ENCODE measurements around the gene TP63.

Gene TP63

DNA sequence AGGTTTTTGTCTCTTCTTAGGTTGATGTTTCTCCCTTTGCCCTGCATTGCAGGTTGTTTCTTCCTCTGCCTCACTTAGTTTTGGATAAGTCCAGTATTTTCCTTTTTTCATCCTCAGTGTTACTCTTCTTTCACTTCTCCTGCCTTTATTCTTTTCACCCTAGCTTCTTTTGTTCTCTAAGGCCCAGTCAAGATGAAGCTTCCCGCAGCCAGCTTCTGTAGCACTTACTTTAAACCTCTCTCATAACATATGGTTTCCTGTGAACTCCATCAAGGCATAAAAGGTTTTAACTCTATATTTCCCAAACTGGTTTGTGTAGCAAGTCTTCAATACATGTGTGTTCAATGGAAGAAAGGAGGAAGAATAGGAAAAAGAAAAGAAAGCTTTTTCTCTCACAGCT lies 54.1 kb downstream of the TP63 start:
- DNase-seq = peak; percentile 37

DNA sequence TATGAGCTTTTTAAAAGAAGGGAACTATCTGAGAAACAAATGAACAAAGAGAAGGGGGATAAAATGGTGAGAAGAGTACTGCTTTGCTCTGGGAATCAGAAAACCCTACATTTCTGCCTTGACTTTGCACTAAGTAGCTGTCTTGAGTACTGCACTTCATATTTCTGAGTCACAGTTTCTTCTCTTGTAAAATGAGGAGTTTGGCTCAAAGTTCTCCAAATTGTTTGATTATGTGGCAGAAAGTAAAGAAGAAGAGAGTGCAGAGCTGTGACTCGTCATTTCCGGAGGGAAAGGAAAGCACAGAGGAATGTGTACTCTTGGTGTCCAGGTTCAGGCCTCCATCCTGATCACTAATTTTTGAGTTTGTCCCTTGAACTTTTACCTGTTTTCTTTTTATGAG lies 54.7 kb downstream of the TP63 start:
- no peak for DNase-seq

DNA sequence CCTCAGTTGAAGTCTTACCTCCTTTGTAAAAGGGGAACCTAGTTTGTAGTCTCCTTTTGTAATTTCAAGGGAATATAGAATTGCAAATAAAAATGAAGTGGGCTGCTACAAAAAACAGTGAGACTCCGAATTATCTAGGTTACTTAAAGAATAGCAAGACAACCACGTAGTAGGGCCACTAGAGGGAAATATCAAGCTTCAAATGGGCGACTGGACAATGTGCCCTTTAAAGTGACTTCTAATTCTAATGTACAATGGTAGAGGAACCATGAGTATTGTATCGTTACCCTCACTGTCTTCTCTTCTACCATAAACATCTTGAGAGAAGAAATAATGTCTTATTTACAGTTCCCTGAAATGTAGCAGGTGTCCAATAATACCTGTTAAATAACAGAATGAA lies 56.3 kb downstream of the TP63 start:
- peak; percentile 61 for DNase-seq

DNA sequence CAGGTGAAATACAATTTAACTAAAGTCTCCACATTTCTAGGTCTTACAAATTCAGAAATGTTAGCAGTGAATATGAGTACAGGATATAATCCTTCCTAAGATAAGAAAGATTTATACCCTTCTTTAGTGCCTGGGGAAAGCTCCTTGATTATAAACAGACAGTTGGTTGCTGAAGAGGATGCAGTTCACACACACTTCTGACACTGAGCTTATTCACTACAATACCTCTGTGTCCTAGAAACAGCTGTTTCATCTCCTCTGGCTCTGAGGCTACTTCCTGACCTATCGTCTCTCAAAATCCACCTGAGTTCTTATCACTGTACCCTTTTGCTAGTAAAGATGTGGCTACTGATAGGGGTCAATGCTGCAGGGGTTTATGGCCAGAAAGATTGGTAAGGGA lies 57.1 kb downstream of the TP63 start:
- DNase-seq = peak; percentile 66

DNA sequence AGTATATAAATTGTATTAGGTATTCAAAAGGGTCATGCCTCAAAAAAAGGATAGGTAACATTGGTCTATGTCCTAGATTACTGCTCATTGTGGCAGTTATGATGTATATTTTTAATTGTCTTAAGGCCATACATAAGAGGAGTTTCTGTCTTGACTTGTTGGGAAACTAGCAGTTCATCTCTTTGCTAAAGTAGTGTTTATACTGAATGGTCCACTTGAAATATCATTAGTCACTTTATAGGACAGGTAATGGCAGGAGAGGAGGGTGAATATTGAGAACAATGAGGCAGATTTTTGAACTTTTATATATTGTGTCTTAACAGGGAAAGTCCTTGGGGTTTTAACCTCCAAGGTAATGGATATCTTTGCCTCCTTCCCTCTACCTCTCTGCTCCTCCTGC lies 58.4 kb downstream of the TP63 start:
- peak; percentile 33 for DNase-seq

DNA sequence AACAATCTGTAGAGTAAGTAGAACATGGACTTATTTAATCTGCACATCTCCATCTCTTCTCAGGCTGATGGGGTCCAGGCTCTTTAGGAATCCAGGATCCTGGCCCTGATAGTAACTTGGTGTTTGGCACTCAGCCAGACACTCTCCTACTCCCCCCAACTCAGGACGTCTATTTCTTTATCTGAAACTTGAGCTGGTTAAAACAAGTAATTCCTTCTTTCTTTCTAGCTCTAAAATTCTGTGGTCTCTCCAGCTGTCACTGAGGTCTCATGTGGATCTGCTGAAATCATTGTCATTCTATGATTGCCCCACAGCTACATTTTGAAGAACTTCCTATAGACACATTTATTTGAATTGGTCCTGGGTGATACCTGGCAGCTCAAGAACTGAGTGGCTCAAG lies 59.0 kb downstream of the TP63 start:
- DNase-seq = no peak

DNA sequence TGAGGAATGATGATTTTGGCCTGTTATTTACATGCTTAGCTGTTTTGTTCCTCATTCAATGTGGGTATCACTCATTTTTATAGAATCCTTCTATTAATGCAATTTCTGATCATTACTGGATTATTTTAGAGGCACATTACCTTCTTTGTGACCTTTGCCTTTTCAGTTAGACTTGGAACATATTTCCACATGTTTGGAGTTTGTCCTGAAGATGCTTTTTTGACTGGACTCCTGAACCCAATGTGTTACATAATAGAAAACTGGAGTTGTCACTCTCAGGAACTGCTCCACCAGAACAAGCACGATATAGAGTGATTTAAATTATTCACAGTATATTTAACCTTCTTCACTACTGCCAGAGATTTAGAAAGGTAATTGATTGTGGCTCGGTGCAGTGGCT lies 59.5 kb downstream of the TP63 start:
- no peak for DNase-seq

DNA sequence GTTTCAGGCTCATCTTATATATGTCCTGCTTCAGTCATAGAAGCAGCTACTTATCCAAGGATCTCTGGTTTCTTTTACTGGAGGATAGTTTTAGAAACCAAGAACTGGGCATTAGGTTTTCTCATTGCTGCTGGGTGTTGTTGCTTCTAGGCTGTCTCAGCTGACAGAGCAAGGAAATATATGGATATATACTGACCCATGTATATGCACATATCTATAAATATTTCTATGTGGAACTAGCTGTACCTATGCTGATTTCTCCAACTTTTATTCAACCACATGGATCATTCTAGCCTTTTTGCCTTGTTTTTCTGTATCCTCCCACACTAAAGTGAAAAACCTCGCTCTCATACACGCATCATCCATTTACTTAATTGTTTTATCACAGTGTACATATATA lies 64.2 kb downstream of the TP63 start:
- DNase-seq = no peak

DNA sequence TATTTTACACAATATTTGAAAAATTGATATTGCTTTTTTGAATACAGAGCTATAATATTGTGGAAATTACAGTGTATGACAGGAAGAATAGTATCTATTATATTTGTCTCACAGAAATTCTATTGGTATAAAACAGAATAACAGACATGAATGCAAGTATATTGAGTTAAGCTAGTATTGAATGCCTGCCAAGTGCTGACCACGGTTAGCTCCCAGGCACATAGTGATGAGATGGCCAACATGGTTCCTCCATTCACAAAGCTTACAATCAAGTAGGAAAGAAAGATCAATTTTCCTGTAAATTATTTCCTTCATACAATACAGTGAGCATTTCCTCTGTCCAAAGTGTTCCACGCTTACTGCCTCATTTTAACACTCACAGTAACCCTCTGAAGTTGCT lies 67.6 kb downstream of the TP63 start:
- no peak for DNase-seq

DNA sequence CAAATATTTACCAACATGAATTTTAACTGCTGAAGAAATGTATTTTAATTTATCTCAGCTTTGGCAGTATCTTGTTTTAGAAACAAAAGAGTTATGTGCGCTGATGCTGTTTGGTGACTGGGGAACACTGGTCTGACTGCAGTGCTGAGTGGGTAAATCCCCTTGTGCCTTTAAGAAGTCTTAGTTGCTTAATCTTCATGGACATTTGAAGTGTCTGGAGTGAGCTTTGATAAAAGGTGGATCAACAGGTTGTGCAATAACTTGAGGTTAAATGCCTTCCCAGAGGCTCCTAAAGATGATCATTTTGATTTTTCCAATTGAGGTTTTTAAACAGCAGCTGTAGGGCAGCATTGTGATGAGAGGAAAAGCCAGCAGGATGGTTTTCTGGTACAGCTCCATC lies 68.7 kb downstream of the TP63 start:
- no peak for DNase-seq

DNA sequence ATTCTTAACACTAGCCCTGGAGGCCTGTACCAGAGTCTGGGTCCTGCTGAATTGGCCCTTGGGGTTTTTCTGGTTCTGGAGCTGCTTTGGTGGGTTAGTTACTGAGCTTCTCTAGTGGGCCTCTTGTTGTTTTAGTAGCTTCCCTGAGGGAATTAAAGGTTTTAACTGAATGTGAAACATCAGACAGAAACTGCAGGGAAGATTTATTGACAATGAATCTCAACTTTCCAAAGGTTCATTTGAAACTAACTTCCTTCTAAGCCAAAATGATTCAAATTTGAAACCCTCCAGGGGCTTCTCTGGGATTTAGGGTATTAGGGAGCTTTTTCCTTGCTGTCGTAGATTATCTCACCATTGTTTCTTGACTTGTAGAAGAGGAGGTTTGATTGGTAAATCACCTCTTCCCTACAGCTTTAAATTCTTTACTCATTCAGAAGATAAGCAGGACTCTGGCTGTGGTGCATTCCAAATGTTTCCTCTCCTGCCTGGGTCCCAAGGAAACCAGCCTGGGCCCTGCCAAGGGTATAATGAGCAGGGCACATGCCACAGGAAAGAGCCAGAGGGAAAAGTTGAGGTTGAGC lies 71.0 kb downstream of the TP63 start:
- DNase-seq = no peak

DNA sequence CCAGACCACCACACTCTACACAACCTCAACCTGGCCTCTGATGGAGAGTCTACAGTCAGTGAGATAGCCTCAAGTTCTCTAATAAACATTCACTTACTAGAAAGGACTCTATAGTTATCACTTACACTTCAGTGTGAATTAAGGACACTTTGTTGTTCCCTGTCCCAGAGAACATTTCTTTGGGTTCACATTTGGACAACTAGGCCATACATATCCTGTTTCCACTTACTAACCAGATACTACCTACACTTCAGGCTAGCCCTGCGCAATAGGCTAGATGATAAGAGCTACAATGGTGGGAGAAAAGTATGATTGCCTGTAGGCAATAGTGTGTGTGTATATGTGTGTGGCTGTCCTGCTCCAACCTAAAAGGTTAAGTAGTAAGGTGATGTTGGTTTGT lies 72.7 kb downstream of the TP63 start:
- DNase-seq = no peak

DNA sequence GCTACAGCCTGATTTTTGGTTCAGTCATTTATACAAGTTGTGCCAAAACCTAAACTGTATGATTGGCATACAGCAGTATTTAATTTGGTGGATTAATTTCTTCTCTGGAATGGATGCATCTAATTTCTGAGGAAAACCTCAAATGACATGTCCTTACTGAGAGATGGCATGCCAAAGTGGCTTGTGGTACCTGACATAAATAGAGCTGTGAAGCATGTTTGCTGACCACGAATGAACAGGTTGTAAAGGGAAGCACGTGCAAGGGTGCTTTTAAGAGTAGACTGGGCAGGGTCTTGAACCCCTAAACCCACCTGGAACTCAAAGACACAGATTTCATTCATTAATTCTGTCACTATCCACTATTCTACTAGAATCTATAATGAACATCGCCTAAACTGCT lies 77.2 kb downstream of the TP63 start:
- DNase-seq = no peak

DNA sequence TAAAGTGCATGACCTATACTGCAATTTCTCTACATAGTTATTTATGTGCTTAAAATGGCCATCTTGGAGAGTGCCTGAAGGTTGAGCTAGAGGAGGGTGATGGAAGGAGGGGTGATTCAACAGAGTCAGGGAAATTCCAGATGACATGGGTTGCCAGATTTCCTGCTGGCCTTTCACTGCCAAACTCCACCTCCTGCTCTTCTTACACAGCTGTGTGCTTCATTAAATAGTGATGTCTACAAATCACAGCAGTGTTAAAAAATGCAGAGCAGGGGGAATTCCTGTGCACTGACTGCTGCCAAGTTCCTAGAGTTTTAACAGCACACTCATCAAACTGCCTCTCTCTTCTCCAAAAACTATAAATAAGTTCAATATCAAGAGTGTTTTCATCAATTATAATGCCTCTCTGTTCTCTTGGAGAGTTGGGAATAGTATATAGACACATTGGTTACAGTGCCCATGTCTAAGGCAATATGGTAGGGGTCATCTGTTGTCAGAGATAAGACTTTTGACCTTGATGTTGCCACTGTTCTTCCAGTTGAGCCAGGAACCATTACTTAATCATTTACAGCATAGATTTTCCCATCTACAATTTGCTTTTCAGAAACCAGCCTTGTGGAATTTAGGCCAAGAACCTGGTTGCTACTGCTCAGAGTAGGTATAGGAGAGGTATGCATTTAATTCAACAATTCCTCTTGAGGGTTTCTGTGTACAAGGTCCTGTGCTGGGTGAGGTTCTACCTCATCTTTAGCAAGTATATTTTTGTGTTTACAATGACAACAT lies 79.6 kb downstream of the TP63 start:
- DNase-seq = no peak

DNA sequence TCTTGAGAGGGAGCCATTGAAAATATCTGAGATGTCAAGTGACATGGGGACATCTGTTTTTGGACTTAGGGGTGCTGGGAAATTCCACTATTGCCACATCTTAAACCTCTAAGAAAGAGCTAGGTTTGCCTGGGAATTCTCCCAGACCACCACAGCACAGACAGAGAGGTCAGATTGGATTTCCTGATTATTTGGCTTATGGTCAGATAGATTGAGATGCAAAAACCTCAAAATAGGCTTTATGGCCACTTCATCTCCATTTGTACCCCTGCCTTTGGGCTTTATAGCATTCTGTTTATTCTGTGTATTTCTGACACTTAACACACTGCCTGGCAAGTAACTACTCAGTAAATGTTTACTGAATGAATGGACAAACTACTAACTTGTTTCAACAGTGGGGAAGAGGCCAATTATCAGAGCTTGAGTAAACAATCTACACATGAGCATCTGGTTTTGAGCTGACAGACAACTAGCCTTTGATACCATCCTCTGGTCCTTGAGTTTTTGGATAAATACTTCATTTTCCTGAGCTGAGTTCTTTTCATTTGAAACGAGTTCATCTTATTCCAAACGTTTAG lies 81.8 kb downstream of the TP63 start:
- peak; percentile 96 for DNase-seq

DNA sequence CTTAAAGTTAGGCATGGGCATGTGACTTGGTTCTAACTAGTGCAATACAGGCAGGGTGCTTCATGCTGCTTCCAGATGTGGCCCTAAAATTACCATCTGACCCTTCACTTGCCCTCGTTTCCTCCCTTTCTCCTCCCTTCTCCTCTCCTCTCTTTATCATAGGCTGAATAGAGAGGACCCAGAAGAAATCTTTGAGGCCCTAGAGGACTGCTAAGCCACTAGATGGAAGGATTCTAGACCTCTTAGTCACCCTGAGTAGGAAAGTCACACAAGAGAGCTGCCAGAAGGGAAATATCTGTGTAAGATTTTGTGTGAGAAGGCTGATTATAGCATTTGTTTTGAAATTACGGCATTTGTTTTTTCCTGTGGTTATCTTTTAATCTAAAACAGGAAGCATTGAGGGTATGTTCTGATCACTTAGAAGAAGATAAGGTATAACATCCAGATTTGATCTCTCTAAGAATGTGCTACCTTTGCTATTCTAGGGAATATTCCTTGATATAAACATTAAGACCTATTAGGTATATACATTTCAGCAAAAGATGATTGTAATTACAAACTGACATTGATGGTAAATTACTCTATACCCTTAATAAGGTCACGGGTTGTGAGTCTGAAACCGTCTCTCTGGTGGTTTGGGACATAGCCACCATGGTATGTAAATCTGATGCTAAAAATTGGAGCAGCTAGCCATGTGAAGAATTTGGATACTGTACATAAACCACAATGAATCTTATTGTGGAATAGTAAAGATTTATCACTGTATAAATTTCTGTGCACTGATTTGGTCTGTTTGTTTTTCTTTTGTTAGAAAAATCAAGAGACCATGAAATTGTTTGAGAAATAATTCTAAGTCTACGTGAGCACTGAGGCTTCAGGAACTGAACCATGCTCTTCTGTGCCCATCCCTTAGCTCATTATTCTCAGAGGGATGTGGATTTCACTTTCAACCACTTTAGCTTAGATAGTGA lies 84.1 kb downstream of the TP63 start:
- no peak for DNase-seq

DNA sequence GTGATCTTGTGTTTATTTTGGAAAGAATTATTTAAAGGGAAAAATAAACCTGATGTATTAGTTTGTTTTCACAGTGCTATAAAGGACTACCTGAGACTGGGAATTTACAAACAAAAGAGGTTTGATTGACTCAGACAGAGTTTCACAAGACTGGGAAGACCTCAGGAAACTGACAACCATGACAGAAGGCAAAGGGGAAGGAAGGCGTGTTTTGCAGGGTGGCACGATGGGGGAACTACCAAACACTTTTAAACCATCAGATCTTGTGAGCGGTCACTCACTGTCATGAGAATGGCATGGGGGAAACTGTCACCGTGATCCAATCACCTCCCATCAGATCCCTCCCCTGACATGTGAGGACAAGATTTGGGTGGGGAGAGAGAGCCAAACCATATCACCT lies 87.0 kb downstream of the TP63 start:
- no peak for DNase-seq

DNA sequence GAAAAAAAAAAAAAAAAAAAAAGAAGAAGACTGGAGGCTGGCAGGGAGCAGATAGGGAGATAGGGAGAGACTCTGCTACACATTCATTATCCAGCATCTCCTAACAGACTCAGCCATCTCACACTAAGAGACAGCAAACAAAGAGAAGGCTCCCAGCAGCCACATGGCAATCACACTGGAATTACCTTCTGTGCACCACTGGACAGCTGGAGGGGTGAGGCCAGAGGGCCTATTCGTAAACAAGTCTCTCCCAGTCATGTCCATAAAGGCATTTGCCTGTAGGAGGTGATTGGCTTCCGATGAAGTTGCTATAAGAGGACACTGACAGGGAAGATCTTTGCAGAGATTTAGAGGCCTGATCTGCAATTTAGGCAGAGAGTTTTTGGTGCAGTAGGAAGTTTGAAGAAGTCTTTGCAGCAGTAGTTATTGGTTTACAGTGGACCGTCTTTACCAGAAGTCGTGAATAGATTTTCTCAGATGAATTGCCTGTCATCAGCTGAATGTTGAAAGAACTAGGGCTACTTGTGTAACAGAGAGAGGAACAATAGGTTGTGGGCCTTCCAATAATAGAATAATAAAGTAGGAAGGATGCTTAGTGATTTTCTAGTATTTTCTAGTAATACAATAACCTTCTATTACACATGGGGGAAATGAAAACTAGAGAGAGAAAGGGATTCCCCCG lies 89.7 kb downstream of the TP63 start:
- peak; percentile 73 for DNase-seq

DNA sequence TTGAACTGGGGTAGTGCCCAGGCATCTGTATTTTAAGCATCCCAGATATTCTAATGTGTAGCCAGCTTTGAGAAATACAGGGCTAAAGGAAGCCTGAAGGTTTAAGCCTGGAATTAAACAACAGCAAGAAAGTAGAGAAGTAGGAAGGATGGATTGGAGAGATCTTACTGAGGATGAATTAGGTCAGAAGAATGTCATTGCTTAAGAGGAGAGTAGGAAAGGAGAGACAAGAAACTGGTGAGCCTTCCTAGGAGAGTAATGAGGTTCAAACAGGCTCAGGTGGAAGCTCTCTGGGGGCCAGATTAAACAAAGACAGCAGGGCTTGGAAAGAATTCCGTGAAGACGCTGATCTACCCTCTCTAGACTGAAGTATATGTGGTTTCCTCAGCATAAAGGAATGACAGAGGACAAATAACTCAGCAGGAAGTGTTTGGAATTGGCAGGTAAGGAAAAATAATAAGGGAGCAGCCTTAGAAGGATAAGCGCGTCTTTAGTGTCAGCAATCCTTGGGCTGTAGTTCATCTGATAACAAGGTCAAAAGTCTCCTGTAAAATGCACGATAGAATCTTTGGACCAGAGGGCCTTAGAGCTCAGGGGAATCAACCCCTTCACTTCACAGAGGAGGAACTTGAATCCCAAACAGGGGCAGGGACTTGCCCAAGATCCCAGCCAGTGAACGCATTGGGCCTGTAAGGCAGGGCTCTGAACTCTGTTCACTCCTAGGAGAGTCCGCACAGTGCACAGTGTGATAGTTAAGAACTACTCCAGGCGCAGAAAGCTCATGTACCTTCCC lies 90.9 kb downstream of the TP63 start:
- no peak for DNase-seq

DNA sequence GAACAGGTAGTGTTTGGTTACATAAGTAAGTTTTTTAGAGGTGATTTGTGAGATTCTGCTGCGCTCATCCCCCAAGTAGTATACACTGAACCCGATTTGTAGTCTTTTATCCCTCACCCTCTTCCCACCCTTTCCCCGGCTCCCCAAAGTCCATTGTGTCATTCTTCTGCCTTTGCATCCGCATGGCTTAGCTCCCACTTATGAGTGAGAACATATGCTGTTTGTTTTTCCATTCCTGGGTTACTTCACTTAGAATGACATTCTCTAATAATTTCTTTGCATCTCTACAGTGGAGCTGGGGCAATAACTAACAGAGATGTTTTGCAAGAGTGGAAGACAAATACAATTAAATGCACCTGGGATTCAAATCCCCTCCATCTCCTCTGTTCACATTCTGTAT lies 93.2 kb downstream of the TP63 start:
- peak; percentile 78 for DNase-seq

DNA sequence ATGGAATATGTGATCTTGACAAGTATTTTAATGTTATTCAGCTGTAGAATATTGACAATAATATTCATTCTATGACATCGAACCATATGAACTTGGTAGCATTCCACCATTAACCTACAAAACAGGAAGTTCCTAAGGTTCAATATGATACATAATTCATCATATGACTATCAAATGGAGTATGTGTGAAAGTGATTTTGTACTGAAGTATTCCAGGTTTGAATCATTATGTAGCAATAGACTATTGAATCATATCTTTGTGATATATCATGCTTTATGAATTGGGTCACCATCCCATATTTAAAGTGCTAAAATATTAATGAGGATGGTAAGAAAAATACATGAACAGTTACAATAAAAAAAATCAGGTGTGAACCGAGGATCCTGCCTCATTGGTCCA lies 95.1 kb downstream of the TP63 start:
- DNase-seq = no peak

DNA sequence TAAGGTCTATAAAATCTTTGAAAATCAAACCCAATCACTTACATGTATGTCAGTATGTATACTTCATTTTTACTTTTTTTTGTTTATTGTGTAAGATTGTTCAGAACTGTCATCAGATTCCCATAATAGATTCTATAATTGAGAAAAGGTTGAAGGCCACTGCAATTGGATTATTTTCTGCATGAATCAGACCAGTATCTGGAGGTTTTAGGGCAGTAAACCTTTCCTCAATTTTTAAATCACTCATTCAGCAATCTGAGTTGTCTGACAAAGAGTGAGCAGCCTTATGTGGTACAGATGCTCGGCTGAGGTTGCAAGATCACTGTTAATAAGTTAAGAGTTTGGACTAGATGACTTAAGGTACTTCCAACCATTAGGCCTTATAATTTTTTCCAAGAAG lies 96.0 kb downstream of the TP63 start:
- DNase-seq = no peak

All from NCI-H510A treated with DMSO at 0.1 percent for 48 hours (cell line).